HUES48 (cell line): ENCODE measurements around the gene CST9L.

ENCODE experiments used
- H3K27ac ChIP-seq: one replicate; pipeline ENCODE4 v1.7.0; 2013; ENCODE audit warnings: low read depth, low read length, inconsistent platforms
- H3K27me3 ChIP-seq: 2 replicates; pipeline ENCODE4 v1.6.1; 2013; ENCODE audit warnings: mild to moderate bottlenecking, low read length; ENCODE audit not compliant: control insufficient read depth, insufficient read depth
- H3K36me3 ChIP-seq: 2 replicates; pipeline ENCODE4 v1.6.1; 2013; ENCODE audit warnings: low read length; ENCODE audit not compliant: control insufficient read depth, insufficient read depth
- H3K4me1 ChIP-seq: 2 replicates; pipeline ENCODE4 v1.6.1; 2013; ENCODE audit warnings: mild to moderate bottlenecking, low read length; ENCODE audit not compliant: control insufficient read depth, insufficient read depth
- H3K4me3 ChIP-seq: 2 replicates; pipeline ENCODE4 v1.5.1; 2013; ENCODE audit warnings: mild to moderate bottlenecking, low read depth, low read length
- H3K9ac ChIP-seq: 2 replicates; pipeline ENCODE4 v1.6.1; 2013; ENCODE audit warnings: mild to moderate bottlenecking, low read depth, low read length, moderate library complexity
- H3K9me3 ChIP-seq: 2 replicates; pipeline ENCODE4 v1.6.1; 2013; ENCODE audit warnings: low read length; ENCODE audit not compliant: control insufficient read depth, insufficient read depth

Gene CST9L

DNA sequence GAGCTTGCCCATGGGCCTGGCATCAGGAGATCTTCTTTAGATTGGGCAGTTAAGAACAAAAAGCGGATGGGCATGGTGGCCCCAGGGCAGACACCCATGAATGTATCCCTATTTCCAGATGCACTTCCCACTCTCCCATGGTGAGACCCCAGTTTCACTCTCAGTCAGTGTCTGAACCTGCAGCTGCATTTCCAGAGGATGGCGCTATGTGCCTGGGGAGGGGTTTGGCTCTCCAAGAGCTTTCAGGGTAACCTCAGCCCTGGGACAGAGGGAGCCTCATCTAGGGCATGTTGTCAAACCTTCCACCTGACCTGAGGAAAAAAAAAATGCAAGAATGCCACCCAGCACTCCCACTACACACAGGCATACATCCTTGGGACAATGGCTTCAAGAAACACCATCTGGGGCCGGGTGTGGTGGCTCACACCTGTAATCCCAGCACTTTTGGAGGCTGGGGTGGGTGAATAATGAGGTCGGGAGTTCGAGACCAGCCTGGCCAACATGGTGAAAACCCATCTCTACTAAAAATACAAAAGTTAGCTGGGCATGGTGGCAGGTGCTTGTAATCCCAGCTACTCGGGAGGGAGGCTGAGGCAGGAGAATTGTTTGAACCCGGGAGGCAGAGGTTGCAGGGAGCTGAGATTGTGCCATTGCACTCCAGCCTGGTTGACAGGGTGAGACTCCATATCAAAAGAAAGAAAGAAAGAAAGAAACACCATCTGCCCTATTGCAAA lies 1.9 kb downstream of the CST9L start:
- H3K36me3 ChIP-seq: no peaks in the 10 kb centered on the region
- peaks cover 11% of the 10 kb centered on the region for H3K9me3 ChIP-seq
- H3K4me3 ChIP-seq: no peak overlapping the region
- H3K4me1 ChIP-seq: no peaks in the 10 kb centered on the region
- no peaks in the 10 kb centered on the region for H3K27me3 ChIP-seq
- H3K27ac ChIP-seq: no peak overlapping the region
- H3K9ac ChIP-seq: no peak overlapping the region

GRCh38 chr20:23565503-23566045 lies 2.7 kb downstream of the CST9L start:
- no peak overlapping the region for H3K9ac ChIP-seq
- no peaks in the 10 kb centered on the region for H3K4me1 ChIP-seq
- H3K9me3 ChIP-seq: peaks cover 13% of the 10 kb centered on the region; the same call in 1 of the 2 replicates
- no peak overlapping the region for H3K4me3 ChIP-seq
- H3K27me3 ChIP-seq: no peaks in the 10 kb centered on the region
- no peak overlapping the region for H3K27ac ChIP-seq
- H3K36me3 ChIP-seq: no peaks in the 10 kb centered on the region

DNA sequence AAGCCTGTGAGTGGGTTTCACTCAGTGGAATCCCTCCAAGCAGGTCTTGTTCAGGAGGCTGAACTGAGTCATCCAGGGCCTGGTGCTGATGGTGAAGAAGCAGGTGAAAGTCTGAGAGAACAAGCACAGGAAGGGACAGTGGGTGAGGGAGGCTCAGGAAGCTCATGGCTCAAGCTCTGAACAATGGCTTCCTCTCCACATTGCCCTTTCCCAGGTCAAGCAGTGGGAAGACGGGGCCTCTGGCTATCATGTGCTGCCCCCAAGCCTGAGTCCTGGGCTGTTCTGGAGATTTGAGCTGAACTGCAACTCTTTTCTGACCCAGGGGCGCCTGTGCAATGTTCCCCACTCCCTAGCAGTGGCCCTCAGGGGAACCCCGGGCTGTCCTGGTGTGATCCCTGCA lies 3.4 kb downstream of the CST9L start:
- H3K36me3 ChIP-seq: no peaks in the 10 kb centered on the region
- H3K27me3 ChIP-seq: no peaks in the 10 kb centered on the region
- peaks cover 19% of the 10 kb centered on the region for H3K9me3 ChIP-seq
- no peak overlapping the region for H3K4me3 ChIP-seq
- no peak overlapping the region for H3K9ac ChIP-seq
- no peaks in the 10 kb centered on the region for H3K4me1 ChIP-seq
- H3K27ac ChIP-seq: no peak overlapping the region

DNA sequence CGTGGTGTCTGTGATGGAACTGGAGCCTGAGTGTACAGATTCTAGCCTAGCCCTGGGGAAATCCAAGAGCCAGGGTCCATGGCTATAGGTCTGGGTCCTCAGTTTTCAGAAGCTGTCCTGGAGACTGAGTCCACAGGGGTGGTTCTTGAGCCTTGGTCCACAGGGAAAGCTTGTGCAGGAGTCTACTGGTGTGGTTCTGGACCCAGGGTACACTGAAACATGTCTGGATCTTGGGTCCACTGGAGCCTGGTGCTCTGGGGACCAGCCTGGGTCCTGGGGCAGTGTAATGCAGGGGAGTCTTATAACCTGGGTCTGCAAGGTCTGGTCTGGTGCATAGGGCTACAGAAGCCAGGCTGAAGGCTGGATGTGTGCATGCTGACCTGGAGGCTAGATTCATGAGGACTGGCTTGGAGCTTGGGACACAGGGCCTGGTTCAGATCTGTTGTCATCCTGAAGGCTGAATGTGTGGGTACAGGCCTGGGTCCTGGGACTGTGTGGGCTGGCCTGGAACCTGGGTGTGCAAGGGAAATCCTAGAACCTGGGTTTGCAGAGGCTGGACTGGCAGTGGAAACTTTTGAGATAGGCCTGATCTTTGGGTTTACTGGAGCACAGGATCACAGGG lies 5.5 kb downstream of the CST9L start:
- H3K36me3 ChIP-seq: no peaks in the 10 kb centered on the region
- H3K9ac ChIP-seq: no peak overlapping the region
- peaks cover 19% of the 10 kb centered on the region for H3K9me3 ChIP-seq
- no peak overlapping the region for H3K27ac ChIP-seq
- no peak overlapping the region for H3K4me3 ChIP-seq
- no peaks in the 10 kb centered on the region for H3K27me3 ChIP-seq
- H3K4me1 ChIP-seq: no peaks in the 10 kb centered on the region

GRCh38 chr20:23554401-23554800 lies 13.9 kb downstream of the CST9L start:
- no peaks in the 10 kb centered on the region for H3K27me3 ChIP-seq
- H3K4me1 ChIP-seq: no peaks in the 10 kb centered on the region
- peaks cover 5% of the 10 kb centered on the region; the same call in 1 of the 2 replicates for H3K9me3 ChIP-seq
- no peaks in the 10 kb centered on the region for H3K36me3 ChIP-seq
- no peak overlapping the region for H3K27ac ChIP-seq
- no peak overlapping the region for H3K9ac ChIP-seq
- no peak overlapping the region for H3K4me3 ChIP-seq

GRCh38 chr20:23551786-23552185 lies 16.5 kb downstream of the CST9L start:
- Histone ChIP-seq H3K27ac (no peak overlapping the region), H3K9me3 (no peaks in the 10 kb centered on the region), H3K4me1 (no peaks in the 10 kb centered on the region), H3K27me3 (no peaks in the 10 kb centered on the region), H3K36me3 (no peaks in the 10 kb centered on the region), H3K4me3 (no peak overlapping the region), H3K9ac (no peak overlapping the region)

DNA sequence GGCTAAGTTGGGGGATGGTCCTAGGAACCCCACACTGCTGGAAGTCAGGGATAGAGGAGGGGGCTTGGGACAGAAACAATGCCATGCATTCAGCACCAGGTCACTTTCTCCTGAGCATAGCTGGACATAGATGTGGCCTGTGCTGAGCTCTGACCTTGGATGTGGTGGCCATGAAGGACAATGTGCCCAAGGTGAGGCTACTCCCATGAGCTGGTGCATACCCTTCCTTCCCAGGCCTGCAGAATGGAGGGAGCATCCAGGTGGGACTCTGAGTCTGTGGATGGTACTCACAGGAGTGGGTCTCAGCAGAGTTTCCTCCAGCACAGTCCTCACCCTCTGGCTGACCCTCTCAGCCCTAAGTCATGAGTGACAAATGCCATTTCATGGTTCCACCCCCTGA lies 16.9 kb downstream of the CST9L start:
- no peak overlapping the region for H3K27ac ChIP-seq
- H3K4me3 ChIP-seq: no peak overlapping the region
- no peaks in the 10 kb centered on the region for H3K9me3 ChIP-seq
- no peaks in the 10 kb centered on the region for H3K36me3 ChIP-seq
- no peaks in the 10 kb centered on the region for H3K27me3 ChIP-seq
- no peaks in the 10 kb centered on the region for H3K4me1 ChIP-seq
- H3K9ac ChIP-seq: no peak overlapping the region

DNA sequence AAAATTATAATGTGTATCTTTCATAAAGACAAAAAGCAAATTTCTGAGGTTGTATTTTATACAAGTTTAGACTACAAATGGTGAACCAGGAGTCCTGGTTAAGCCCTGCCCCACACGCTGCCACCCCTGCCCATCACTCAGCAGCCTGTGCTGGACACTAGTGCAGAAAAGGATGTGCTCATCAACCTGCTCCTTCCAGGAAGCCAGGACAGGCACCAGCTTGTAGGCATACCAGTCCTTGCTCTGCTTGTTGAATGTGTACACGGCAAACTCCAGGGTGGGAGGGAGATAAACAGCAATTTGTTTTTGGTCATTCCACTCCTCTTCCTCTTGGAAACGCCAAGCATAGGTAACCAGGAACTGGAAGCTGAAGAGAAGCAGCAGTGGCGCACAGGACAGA lies 18.1 kb downstream of the CST9L start:
- H3K4me3 ChIP-seq: no peak overlapping the region
- no peaks in the 10 kb centered on the region for H3K9me3 ChIP-seq
- H3K27me3 ChIP-seq: no peaks in the 10 kb centered on the region
- H3K36me3 ChIP-seq: no peaks in the 10 kb centered on the region
- H3K4me1 ChIP-seq: no peaks in the 10 kb centered on the region
- no peak overlapping the region for H3K27ac ChIP-seq
- no peak overlapping the region for H3K9ac ChIP-seq

GRCh38 chr20:23548408-23548807 lies 19.9 kb downstream of the CST9L start:
- H3K4me3 ChIP-seq: no peak overlapping the region
- H3K9ac ChIP-seq: no peak overlapping the region
- H3K27ac ChIP-seq: no peak overlapping the region
- H3K36me3 ChIP-seq: no peaks in the 10 kb centered on the region
- H3K4me1 ChIP-seq: no peaks in the 10 kb centered on the region
- H3K9me3 ChIP-seq: no peaks in the 10 kb centered on the region
- H3K27me3 ChIP-seq: no peaks in the 10 kb centered on the region

GRCh38 chr20:23547613-23548012 lies 20.7 kb downstream of the CST9L start:
- no peaks in the 10 kb centered on the region for H3K36me3 ChIP-seq
- no peak overlapping the region for H3K27ac ChIP-seq
- no peaks in the 10 kb centered on the region for H3K4me1 ChIP-seq
- no peak overlapping the region for H3K4me3 ChIP-seq
- H3K27me3 ChIP-seq: no peaks in the 10 kb centered on the region
- H3K9me3 ChIP-seq: no peaks in the 10 kb centered on the region
- H3K9ac ChIP-seq: no peak overlapping the region

DNA sequence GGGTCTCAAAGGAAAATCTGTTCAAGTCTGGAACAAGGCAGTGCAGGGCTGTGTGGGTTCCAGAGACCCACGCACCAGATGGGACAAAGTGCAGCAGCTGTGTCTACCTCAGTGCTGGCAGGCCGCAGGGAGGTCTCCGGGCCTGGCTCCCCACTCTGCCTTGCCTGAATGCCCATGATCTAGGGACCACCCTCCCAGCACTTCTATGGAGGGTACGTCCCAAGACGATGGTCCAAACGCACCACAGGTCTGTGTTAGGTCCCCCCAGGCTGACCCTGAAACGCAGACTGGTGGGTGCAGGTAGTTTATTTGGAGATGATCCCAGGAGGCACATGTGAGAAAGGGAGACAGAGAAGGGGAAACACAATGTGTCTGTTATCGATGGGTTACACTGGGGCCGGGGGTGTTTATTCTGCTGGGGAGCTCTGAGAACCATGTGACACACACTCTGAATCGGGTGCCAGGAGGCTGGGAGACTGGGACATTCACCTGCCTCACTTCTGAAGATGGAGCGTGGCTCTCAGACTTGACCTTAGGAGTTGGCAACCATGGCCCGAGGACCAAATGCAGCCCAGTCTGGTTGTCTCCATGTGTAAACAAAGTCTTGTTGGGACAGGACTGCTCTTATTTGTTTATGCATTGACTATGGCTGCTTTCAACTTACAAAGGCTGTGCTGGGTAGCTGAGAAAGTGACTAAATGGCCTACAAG lies 21.7 kb downstream of the CST9L start:
- H3K4me3 ChIP-seq: no peak overlapping the region
- H3K9ac ChIP-seq: no peak overlapping the region
- H3K9me3 ChIP-seq: no peaks in the 10 kb centered on the region
- no peaks in the 10 kb centered on the region for H3K36me3 ChIP-seq
- no peaks in the 10 kb centered on the region for H3K27me3 ChIP-seq
- no peak overlapping the region for H3K27ac ChIP-seq
- H3K4me1 ChIP-seq: peaks cover 5% of the 10 kb centered on the region; the same call in 1 of the 2 replicates
